CD14-positive monocyte (primary cell): Measurements from ENCODE around the gene B3GNT2. TPM values are rescaled to one million over a fixed set of nuclear protein-coding genes. Genes with fewer than 3 reads are reported as not detected.
"Not testable (repeated sequence)": the region's sequence is repeated elsewhere in the genome, so short reads cannot be mapped to it uniquely, and the experiment has no call there.

Experiments
- DNase-seq, 3 donors: peaks; one replicate each; pipeline ENCODE4 v3.0.0-alpha.2; 2011 to 2022
- H2AFZ ChIP-seq: 2 replicates; pipeline ENCODE4 v1.6.0; 2012; ENCODE audit warnings: mild to moderate bottlenecking, low read depth, low read length, inconsistent platforms; ENCODE audit not compliant: insufficient read depth, poor library complexity, severe bottlenecking
- H3K27ac ChIP-seq, 2 donors: 1 replicate in 1 of 2; 2 replicates in 1 of 2; pipeline ENCODE4 v1.5.1; 2012 to 2013; ENCODE audit warnings: low read length in 2 of 2, control low read depth in 1 of 2, inconsistent platforms in 1 of 2, low read depth in 1 of 2, mild to moderate bottlenecking in 1 of 2
- H3K27me3 ChIP-seq, 2 donors: one replicate each; pipeline versions ENCODE4 v1.6.0 to v1.6.1; 2011 to 2013; ENCODE audit warnings: low read length in 2 of 2; ENCODE audit not compliant: control insufficient read depth in 2 of 2, insufficient read depth in 2 of 2
- H3K36me3 ChIP-seq, 2 donors: replicated peaks in 1 of 2; 1 replicate in 1 of 2; 2 replicates in 1 of 2; pipeline versions ENCODE4 v1.5.1 to v1.6.1; 2012 to 2013; ENCODE audit warnings: low read length in 2 of 2, control low read depth in 1 of 2, inconsistent platforms in 1 of 2, mild to moderate bottlenecking in 1 of 2; ENCODE audit not compliant: insufficient read depth in 2 of 2, control insufficient read depth in 1 of 2
- H3K4me1 ChIP-seq, 2 donors: 1 replicate in 1 of 2; 2 replicates in 1 of 2; pipeline versions ENCODE4 v1.5.1 to v1.6.1; 2012 to 2013; ENCODE audit warnings: low read length in 2 of 2, control low read depth in 1 of 2, inconsistent platforms in 1 of 2, mild to moderate bottlenecking in 1 of 2, moderate library complexity in 1 of 2; ENCODE audit not compliant: insufficient read depth in 2 of 2, control insufficient read depth in 1 of 2
- H3K4me2 ChIP-seq: replicated peaks from 2 replicates; pipeline ENCODE3; 2012; ENCODE audit warnings: low read length, moderate library complexity, mild to moderate bottlenecking; ENCODE audit not compliant: poor library complexity, severe bottlenecking; ENCODE audit errors: extremely low read depth
- H3K4me3 ChIP-seq, 3 experiments: fragments of 200-600 bp in 1 of 3; sonication (generic) in 1 of 3; replicated peaks in 1 of 3; 1 replicate in 2 of 3; 2 replicates in 1 of 3; pipeline ENCODE4 v1.5.1; 2011 to 2013; ENCODE audit warnings: low read length in 3 of 3, mild to moderate bottlenecking in 3 of 3, control low read depth in 2 of 3, low read depth in 2 of 3, inconsistent platforms in 1 of 3, moderate library complexity in 1 of 3
- H3K79me2 ChIP-seq: 2 replicates; pipeline ENCODE4 v1.6.0; 2012; ENCODE audit warnings: mild to moderate bottlenecking, control low read depth, inconsistent platforms, low read length, moderate library complexity; ENCODE audit not compliant: insufficient read depth
- H3K9ac ChIP-seq: 2 replicates; pipeline ENCODE4 v1.6.0; 2017; ENCODE audit warnings: low read length, mild to moderate bottlenecking; ENCODE audit not compliant: insufficient read depth, poor library complexity, severe bottlenecking
- H3K9me3 ChIP-seq, 2 donors: replicated peaks in 1 of 2; 1 replicate in 1 of 2; 2 replicates in 1 of 2; pipeline versions ENCODE4 v1.5.1 to v1.6.1; 2012 to 2013; ENCODE audit warnings: low read length in 2 of 2, control low read depth in 1 of 2; ENCODE audit not compliant: control insufficient read depth in 1 of 2, insufficient read depth in 1 of 2
- H4K20me1 ChIP-seq: 2 replicates; pipeline ENCODE4 v1.6.0; 2012; ENCODE audit warnings: mild to moderate bottlenecking, low read length, control low read depth, moderate library complexity; ENCODE audit not compliant: insufficient read depth
- H3K27ac Mint-ChIP-seq, 7 donors: one replicate each; pipeline ENCODE4 v1.8.0; 2020; ENCODE audit warnings: mild to moderate bottlenecking in 7 of 7, mixed read lengths in 7 of 7, moderate library complexity in 6 of 7, inconsistent platforms in 2 of 7
- H3K27me3 Mint-ChIP-seq, 3 donors: one replicate each; pipeline ENCODE4 v1.8.0; 2021 to 2022; ENCODE audit warnings: low read depth in 3 of 3, mild to moderate bottlenecking in 3 of 3, mixed read lengths in 3 of 3, moderate library complexity in 3 of 3, inconsistent platforms in 1 of 3
- H3K36me3 Mint-ChIP-seq, 2 donors: one replicate each; pipeline ENCODE4 v1.8.0; 2020; ENCODE audit warnings: mixed read lengths in 2 of 2, inconsistent platforms in 1 of 2, mild to moderate bottlenecking in 1 of 2
- H3K4me1 Mint-ChIP-seq: one replicate; pipeline ENCODE4 v1.8.0; 2020; ENCODE audit warnings: mild to moderate bottlenecking, mixed read lengths
- H3K4me3 Mint-ChIP-seq, 2 donors: one replicate each; pipeline ENCODE4 v1.8.0; 2020; ENCODE audit warnings: mild to moderate bottlenecking in 2 of 2, mixed read lengths in 2 of 2, moderate library complexity in 1 of 2
- H3K9me3 Mint-ChIP-seq, 7 donors: one replicate each; pipeline ENCODE4 v1.8.0; 2020 to 2022; ENCODE audit warnings: mixed read lengths in 7 of 7, mild to moderate bottlenecking in 6 of 7, moderate library complexity in 6 of 7, inconsistent platforms in 2 of 7
- CTCF ChIP-seq: fragments of 200-600 bp; IDR thresholded peaks from one replicate; pipeline ENCODE4 v1.8.0; 2022; ENCODE audit warnings: antibody characterized with exemption, mild to moderate bottlenecking
- WGBS: methylation state at CpG from one replicate; pipeline ENCODE4 v1.1.5; 2013; ENCODE audit warnings: missing lambda C conversion rate; ENCODE audit not compliant: insufficient coverage; 5-methylcytosine and 5-hydroxymethylcytosine counted together
- intact Hi-C, 2 donors: fragments of 100-400 bp; cut with micrococcal nuclease; formaldehyde crosslinking; loops; one replicate each; pipeline versions ENCODE4 v1.15.0 to v1.15.1; 2023
- polyA plus RNA-seq, 3 donors: library from polyadenylated mRNA; depleted of rRNA in 1 of 3; unstranded in 2 of 3; stranded (reverse) in 1 of 3; fragments of 300-500 nt in 2 of 3; fragments of >200 nt in 1 of 3; fragmentation: Illumina TruSeq in 2 of 3; gene quantifications; 1 replicate in 2 of 3; 2 replicates in 1 of 3; pipeline ENCODE4 v1.2.3, GENCODE V29; 2012 to 2021

Gene B3GNT2
- polyA plus RNA-seq, 3 donors, result 15.9 to 34.7 (median 18.5) TPM

DNA sequence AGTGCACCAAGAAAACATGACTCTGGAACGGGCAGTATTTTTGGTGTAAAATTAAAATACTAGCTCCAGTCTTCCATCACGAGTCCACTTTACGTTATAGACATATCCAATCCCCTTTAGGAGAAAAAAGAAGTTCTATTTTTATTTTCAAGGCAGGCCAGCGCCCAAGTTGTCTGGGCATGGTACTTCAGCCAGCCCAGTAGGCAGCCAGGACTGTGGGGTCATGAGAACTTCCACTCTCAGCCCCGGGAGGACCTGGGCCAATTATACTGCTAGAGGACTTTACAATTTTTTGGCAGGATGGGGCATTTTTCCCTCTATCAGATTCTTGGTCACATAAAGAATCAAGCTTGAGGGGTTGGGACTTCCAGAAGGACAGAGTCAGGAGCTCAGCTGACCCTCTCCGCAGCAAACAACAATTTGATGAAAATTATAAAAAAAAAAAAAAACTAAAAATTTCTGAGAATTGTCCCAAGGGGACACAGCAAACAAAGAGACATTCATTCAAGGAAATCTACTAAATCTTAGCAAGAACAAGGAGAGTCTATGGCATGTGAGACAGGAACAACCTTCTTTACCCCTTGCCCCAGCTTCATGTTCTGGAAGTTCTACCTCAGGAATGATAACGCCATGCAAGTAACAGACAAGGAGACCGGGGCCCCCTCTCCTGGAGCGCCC, 37.3 kb upstream of the B3GNT2 start:
- Histone ChIP-seq H3K27me3 (no peaks in the 10 kb centered on the region), H3K9ac (no peak overlapping the region), H3K36me3 (no peaks in the 10 kb centered on the region), H4K20me1 (no peaks in the 10 kb centered on the region), H3K4me3 (no peak overlapping the region), H3K9me3 (peaks cover 0 to 4% of the 10 kb centered on the region in 2 donors), H3K4me1 (peaks cover 7 to 8% of the 10 kb centered on the region in 2 donors), H3K4me2 (no peak overlapping the region), H3K27ac (no peak overlapping the region), H2AFZ (no peak overlapping the region), H3K79me2 (no peaks in the 10 kb centered on the region)
- H3K4me1 Mint-ChIP-seq, result peaks cover 13% of the 10 kb centered on the region
- no peak overlapping the region for H3K4me3 Mint-ChIP-seq
- 94% methylated on average over 3 of the region's 9 CpGs for WGBS
- DNase-seq, result no peak
- no peaks in the 10 kb centered on the region for H3K36me3 Mint-ChIP-seq
- no peak for TF ChIP-seq CTCF
- intact Hi-C loops, result no loop called here
- H3K9me3 Mint-ChIP-seq, result peaks cover 0 to 9% (median 2%) of the 10 kb centered on the region in 7 donors
- H3K27ac Mint-ChIP-seq, result no peak overlapping the region
- H3K27me3 Mint-ChIP-seq, result no peaks in the 10 kb centered on the region

- H3K79me2 ChIP-seq, H3K9me3 Mint-ChIP-seq, H3K36me3 Mint-ChIP-seq, H3K4me1 ChIP-seq, H3K4me1 Mint-ChIP-seq, H3K36me3 ChIP-seq, H3K27me3 Mint-ChIP-seq, DNase-seq, H3K27ac ChIP-seq, H3K27me3 ChIP-seq, H3K4me3 Mint-ChIP-seq, intact Hi-C loops, H3K9me3 ChIP-seq, H3K4me3 ChIP-seq, H2AFZ ChIP-seq, H4K20me1 ChIP-seq, H3K4me2 ChIP-seq, H3K9ac ChIP-seq, H3K27ac Mint-ChIP-seq: not testable (repeated sequence)
- 92% methylated on average over 2 of the region's 9 CpGs for WGBS
Measured at GRCh38 chr2:62160691-62161090, 35.2 kb upstream of the B3GNT2 start.
